NCI-H146 (cell line): Measurements from ENCODE around the gene PRDM8.
A peak's percentile ranks its signal among the peaks of the same experiment; 100 is the strongest.
"Not testable (repeated sequence)": the region's sequence is repeated elsewhere in the genome, so short reads cannot be mapped to it uniquely, and the experiment has no call there.

Experiments used
- DNase-seq: peaks from one replicate; lab custom pipeline; 2025; lab: John Stamatoyannopoulos, UW

The PRDM8 gene

DNA sequence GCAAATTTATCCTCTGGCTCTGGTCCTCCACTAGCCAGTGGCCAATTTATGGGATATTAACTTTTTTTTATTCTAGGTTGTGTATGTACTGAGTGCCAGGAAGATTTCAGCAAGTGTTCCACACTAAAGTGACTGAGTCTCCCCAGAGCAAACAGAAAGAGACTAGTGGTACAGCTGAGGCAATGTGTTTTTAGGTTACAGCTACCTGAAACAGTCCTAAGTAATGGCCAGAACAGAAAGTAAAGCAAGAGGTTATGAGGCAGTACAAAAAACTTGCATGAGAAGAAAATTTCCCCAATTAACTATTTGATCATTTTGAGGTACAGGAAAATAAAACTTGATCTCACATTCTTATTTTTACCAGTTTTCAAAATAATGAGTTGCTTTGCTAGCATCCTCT, 31.2 kb downstream of the PRDM8 start:
- DNase-seq = no peak

DNA sequence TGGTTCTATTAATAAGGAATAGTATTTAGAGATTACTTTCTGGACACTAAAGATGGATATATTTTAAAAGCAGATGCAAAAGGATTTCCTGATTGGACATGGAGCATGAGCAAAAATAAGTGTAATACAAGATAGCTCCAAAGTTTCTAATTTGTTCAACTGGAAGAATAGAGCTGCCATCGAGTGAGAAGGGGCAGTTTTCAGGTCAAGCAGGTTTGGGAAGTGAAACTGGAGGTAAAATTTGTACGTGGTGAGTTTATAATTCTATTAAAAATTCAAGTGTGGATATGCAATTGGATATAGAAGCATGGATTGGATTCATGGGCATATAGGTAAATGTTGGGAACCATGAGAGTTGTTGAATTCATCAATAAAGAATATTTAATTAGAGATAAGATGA, 31.8 kb downstream of the PRDM8 start:
- no peak for DNase-seq

DNA sequence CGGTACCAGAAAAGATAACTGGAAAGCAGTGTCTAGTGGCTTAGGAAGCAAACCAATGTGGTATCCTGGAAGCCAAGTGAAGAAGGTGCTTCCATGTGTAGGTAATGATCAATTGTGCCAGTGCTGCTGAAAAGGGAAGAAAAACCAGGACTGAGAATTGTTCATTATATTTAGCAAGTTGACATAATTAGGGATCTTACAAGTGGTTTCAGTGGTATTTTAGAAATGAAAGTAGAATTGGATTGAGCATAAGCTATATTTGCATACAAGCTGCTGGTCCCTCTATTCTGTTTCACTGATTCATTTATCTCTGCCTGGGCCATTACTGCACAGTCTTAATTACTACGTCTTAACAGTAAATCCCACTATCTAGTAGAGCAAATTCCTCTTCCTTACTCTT, 32.3 kb downstream of the PRDM8 start:
- DNase-seq = no peak

DNA sequence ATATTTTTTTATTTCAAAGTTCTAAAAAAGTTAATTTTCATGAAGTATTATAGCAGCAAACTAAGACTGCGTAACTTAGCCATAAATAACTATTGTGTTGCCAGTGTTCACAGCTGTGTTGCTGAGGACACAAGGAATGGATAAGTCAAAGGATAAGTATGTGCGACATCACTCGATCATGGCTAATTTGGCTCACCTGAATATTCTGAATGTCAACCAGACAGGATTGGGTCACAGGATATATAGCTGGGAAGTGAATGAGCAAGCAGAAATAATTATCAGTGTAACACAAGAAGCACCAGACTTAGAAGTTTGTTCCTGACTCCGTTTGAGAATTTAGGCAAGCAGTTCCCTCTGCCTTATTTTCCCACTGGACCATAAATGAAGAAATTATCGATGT, 33.9 kb downstream of the PRDM8 start:
- no peak for DNase-seq

DNA sequence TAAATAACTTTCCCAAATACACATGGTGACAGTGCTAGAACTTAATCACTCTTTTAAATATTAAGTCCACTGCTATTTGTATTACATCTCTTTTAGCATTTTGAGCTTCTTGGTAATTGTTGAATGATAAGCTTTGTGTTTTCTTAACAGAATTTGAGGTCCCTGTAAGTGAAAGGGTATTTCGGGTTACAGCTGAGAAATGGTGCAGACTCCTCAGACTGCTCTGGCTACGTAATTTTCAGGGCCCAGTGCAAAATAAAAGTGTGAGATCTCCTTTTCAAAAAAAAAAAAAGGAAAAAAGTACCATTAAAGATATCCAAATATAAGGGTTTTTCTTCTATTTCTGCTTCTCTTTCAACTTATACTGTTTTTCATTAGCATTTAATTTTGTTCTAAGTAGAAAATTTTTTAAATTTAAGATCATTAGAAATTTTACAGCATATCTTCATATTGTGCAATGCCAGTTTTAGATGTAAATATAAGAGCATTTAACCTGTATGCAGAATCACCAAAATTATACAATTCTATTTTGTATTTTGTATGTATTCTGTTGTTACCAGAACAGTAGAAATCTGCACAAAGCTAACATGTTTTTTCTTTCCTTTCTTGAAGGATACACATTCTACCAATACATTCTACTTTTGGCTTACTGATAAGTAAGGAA, 35.5 kb downstream of the PRDM8 start:
- no peak for DNase-seq

DNA sequence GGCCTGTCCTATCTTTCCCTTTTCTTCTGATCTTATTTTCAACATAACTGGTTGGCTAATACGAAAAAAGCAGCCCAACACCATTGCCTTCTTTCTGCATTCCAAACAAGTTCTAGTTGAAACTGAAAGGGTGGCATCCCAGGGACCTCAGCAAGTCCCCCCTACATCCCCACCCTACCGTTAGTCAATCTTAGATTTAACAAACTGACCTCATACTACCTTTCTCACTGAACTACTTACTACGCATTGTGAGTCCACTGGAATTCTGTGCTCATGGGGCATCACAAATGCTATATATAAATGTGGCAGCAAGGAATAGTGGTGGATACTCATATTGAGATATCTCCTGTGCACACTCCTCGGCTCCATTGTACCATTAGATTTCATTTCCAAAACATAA, 36.1 kb downstream of the PRDM8 start:
- no peak for DNase-seq

DNA sequence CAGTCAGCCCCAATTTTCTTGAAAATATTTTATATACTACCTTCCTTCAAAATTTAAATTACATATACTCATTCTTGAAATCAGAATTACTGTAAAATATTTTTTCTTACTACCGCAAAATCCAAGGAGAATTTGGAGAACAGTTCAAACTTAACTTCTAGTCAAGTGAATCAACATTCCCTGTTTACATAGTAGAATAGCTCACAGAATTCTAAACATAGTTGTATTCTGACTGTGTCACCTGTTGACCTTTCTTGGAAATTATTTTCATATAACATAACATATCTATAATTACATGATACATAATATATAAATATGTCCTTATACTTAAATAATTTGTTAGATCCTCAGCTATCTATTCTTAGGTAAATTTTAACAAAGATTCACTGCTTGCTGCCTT, 38.1 kb downstream of the PRDM8 start:
- no peak for DNase-seq

DNA sequence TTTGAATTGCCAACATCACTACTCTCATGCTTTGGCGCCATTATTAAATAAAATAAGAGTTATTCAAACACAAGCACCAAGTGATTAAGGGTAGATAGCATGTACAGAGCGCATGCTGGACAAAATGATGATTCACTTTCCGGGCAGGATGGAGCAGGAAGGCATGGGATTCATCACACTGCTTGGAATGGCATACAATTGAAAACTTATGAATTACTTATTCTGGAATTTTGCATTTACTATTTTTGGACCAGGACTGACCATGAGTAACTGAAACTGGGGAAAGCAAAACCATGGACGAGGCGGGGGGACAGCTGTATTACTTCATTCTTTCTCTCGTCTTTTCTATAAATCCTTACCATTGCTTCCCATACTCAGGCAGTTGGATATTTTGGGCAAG, 40.7 kb downstream of the PRDM8 start:
- DNase-seq = no peak

DNA sequence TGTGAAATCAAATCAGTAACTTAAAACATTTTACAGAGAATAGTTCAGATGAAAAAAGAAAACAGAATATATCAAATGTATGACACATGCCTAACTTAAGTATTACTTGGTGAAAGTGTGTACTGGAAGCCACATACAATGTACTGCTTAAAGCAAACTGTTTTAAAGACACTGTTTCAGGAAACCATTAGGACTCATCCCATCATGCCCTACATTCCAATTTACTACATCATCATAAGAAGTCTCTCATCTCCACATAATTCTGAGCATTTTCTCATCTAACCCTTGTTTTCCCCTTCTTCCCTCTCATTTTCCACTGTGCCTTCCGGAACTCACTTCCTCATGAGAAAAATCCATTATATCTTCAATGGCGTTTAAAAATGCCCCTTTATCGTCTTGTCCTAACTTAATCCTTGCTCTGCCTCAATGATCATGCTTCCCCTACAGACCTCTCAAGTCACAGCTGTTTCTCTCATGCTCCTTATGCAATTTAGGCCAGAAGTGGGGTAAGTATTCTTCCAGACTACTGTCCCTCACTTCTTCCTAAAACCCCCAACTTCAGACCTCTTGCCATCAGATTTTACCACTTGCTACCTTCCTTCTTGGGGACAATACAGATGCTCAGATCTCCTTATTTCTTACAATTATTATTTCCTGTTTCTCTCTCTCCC, 42.3 kb downstream of the PRDM8 start:
- no peak for DNase-seq

DNA sequence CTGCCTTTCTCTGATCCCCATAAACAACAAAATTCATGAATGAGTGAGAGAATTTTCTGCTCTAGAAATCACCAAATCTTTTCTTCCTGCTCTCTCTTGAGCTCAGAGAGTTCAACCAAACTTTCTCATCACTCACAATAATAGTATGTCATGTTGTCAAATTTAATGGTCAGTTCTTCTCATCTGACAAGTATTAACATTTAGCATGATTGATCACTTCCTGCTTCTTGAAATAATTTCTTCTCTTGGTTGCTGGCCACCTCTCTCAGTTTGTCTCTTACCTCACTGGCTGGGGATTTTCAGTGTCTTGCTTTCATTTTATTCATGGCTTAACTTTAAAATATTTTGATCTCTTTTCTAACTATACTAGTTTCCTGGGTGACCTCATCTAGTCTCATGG, 43.7 kb downstream of the PRDM8 start:
- no peak for DNase-seq

DNA sequence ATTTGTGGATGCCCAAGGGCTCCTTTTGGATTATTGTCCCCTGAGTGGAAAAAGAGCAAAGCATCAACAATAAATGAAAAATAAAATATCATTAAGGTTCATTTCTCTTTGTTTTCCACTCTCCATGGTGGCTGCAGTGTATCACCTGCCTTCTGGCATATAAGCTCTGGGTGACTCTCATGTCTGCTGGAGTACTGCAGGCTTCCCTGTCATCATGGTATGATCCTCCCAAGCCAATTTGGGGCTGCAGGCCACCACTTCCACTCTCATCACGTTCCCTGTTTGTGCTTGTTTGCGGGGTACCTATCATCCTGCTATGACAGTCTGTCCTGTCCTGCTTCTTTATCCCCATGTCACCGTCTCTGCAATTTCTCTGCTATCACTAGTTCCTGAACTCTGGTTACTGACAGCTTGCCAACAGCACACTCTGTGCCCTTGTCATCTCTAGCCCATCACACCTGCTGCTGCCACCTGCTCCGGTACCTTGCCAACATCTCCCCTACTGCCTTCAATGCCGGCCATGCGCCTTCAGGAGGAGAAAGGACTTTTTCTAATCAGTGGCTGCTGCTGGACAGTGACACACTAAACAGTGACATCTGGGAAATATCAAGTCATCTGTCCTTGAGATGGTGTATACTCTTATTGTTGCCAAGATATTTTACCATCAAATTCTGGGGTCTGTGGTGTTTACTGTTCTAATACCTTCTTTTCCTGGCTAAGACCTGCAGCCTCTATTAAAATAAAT, 46.1 kb downstream of the PRDM8 start:
- DNase-seq = peak; percentile 65

DNA sequence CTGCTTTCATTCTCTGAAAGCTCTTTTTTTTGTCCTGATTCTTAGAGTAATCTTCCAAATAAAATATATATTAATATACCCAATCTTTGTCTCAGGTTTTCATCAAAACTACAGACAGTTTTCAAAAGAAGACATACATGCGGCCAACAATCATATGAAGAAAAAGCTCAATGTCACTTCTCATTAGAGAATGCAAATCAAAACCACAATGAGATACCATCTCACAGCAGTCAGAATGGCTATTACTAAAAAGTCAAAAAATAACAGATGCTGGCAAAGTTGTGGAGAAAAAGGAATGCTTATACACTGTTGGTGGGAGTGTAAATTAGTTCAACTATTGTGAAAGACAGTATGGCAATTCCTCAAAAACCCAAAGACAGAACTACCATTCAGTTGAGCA, 50.2 kb downstream of the PRDM8 start:
- not testable (repeated sequence) for DNase-seq

DNA sequence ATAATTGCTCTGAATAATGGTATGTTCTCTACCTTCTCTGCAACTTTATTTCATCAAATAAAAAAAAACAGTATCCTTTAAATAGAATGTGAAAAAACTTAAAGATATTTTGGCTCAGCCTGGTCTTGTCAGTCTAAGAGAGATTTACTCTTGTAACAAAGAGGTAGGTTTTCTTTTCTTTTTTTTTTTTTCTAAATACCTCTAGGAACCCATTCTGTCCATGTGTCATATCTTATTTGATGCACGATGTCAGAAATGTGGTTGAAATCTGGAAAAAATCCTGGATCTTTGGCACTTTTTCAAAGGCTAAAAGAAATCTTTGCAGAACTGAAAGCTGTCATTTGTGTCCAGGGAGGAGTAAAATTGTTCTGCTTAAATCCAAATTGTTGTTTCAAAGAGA, 51.8 kb downstream of the PRDM8 start:
- DNase-seq = no peak

DNA sequence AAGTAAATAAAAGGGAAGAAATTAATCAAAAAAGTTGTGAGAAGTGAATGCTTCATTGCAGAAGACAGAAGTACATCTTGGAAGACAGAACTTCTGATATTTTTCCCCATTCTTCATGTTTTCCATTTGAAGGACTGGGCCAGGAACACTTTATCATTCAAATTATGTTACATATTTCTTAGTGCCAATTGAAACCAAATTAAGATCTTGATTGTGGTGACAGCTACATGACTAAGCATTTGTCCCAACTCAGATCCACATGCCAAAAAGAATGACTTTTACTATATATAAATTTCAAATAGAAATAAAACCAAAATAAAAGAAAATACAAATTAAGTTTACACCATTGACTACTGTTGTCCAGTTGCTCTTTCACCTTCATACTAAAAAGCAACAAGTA, 55.1 kb downstream of the PRDM8 start:
- DNase-seq = no peak

DNA sequence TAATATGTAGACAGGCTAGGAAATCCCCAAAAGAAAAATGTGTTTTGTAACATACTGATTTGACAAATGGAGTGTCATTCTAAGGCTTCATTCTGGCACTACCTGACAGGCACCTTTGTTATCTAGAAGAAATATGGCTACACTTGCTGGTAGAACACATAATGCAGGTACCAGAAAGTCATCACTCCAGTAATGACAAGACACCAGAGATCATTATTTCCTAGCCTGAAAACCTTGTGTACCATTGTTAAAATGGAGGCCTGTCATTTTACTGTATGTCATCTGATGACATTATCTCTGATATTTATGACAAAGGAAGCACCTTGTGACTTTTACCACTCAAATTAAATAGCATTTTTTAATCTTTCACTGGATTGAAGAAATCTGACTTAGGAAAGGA, 55.6 kb downstream of the PRDM8 start:
- no peak for DNase-seq

DNA sequence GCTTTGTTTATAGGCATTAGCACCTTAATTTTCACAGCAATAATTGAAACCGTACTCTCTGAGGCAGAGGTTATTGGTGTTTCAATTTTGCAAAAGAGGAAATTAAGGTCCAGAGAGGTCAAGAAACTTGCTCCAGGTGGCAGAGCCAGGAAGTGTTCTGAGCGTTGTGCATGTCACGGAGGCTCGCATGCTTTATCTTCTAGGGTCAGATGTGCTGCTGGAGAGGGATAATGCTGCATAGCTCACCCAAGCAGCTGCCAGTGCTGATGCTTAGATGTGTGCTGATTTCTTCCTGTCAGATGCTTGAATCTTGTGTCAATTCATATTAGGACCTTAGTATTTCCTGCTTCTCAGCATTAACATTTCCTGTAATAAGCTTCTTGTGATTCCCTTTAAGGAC, 56.2 kb downstream of the PRDM8 start:
- DNase-seq = no peak
